NCI-H345 (cell line): Measurements from ENCODE around the gene SLC16A4.
"Not testable (repeated sequence)": the region's sequence is repeated elsewhere in the genome, so short reads cannot be mapped to it uniquely, and the experiment has no call there.

Experiments
- DNase-seq: peaks from one replicate; lab custom pipeline; 2025; lab: John Stamatoyannopoulos, UW

The SLC16A4 gene

GRCh38 chr1:110390692-110391245, at the start of gene SLC16A4:
Gene SLC16A4 (minus strand): TSS chr1:110391026. CDS start chr1:110389323, 1,703 bp downstream.
- DNase-seq: no peak

- DNase-seq: not testable (repeated sequence)
These were observed 49.0 kb upstream of the SLC16A4 start for GRCh38 chr1:110439873-110440272.

- DNase-seq: no peak
These were observed 48.1 kb upstream of the SLC16A4 start for GRCh38 chr1:110438893-110439292.

- not testable (repeated sequence) for DNase-seq
These were observed 46.9 kb upstream of the SLC16A4 start for GRCh38 chr1:110437645-110438299.

- no peak for DNase-seq
These were observed 45.8 kb upstream of the SLC16A4 start for GRCh38 chr1:110436635-110437034.

- no peak for DNase-seq
These were observed 44.1 kb upstream of the SLC16A4 start for GRCh38 chr1:110434946-110435345.

- DNase-seq: no peak
These were observed 43.0 kb upstream of the SLC16A4 start for GRCh38 chr1:110433803-110434202.

- no peak for DNase-seq
These were observed 42.4 kb upstream of the SLC16A4 start for GRCh38 chr1:110433213-110433612.

GRCh38 chr1:110430901-110431300, 40.1 kb upstream of the SLC16A4 start:
- no peak for DNase-seq

GRCh38 chr1:110430366-110430765, 39.5 kb upstream of the SLC16A4 start:
- DNase-seq: no peak

- DNase-seq: no peak
These were observed 38.1 kb upstream of the SLC16A4 start for GRCh38 chr1:110428946-110429345.

- no peak for DNase-seq
These were observed 36.0 kb upstream of the SLC16A4 start for GRCh38 chr1:110426854-110427253.

GRCh38 chr1:110425612-110426152, 34.9 kb upstream of the SLC16A4 start:
- no peak for DNase-seq

GRCh38 chr1:110424699-110425611, 34.1 kb upstream of the SLC16A4 start:
- no peak for DNase-seq

GRCh38 chr1:110420874-110421793, 30.3 kb upstream of the SLC16A4 start:
- DNase-seq: no peak

GRCh38 chr1:110420023-110420662, 29.3 kb upstream of the SLC16A4 start:
- DNase-seq: no peak

- DNase-seq: no peak
These were observed 27.9 kb upstream of the SLC16A4 start for GRCh38 chr1:110418729-110419128.

- DNase-seq: not testable (repeated sequence)
These were observed 22.2 kb upstream of the SLC16A4 start for GRCh38 chr1:110413045-110413444.

- peak; percentile 35 for DNase-seq
These were observed 21.8 kb upstream of the SLC16A4 start for GRCh38 chr1:110412576-110412975.

GRCh38 chr1:110411173-110411735, 20.4 kb upstream of the SLC16A4 start:
- DNase-seq: no peak

- no peak for DNase-seq
These were observed 18.5 kb upstream of the SLC16A4 start for GRCh38 chr1:110409316-110409715.
